ENCODE data around the gene SIRPA.

SIRPA gene

GRCh38 chr20:1868856-1869255, 26.4 kb upstream of the SIRPA start:
- in situ Hi-C loops (cut with HindIII; ENCODE audit: low sequenced_read_pairs) = no loop called here

- in situ Hi-C loops (cut with HindIII; ENCODE audit: low sequenced_read_pairs) = no loop called here
Observed at GRCh38 chr20:1870323-1870722, 24.9 kb upstream of the SIRPA start.

- in situ Hi-C loops (cut with HindIII; ENCODE audit: low sequenced_read_pairs) = no loop called here
Observed at GRCh38 chr20:1870792-1871550, 24.2 kb upstream of the SIRPA start.

- in situ Hi-C loops (cut with HindIII; ENCODE audit: low sequenced_read_pairs) = no loop called here
Observed at GRCh38 chr20:1871807-1872458, 23.3 kb upstream of the SIRPA start.

GRCh38 chr20:1872459-1873097, 22.6 kb upstream of the SIRPA start:
- in situ Hi-C loops (cut with HindIII; ENCODE audit: low sequenced_read_pairs) = no loop called here

GRCh38 chr20:1874450-1875182, 20.6 kb upstream of the SIRPA start:
- in situ Hi-C loops (cut with HindIII; ENCODE audit: low sequenced_read_pairs) = no loop called here

GRCh38 chr20:1875183-1875554, 20.0 kb upstream of the SIRPA start:
- in situ Hi-C loops (cut with HindIII; ENCODE audit: low sequenced_read_pairs) = no loop called here

- in situ Hi-C loops (cut with HindIII; ENCODE audit: low sequenced_read_pairs) = no loop called here
Observed at GRCh38 chr20:1875762-1876161, 19.4 kb upstream of the SIRPA start.

GRCh38 chr20:1876217-1876921, 18.8 kb upstream of the SIRPA start:
- in situ Hi-C loops (cut with HindIII; ENCODE audit: low sequenced_read_pairs) = no loop called here

GRCh38 chr20:1876975-1877608, 18.1 kb upstream of the SIRPA start:
- in situ Hi-C loops (cut with HindIII; ENCODE audit: low sequenced_read_pairs) = no loop called here

- in situ Hi-C loops (cut with HindIII; ENCODE audit: low sequenced_read_pairs) = no loop called here
Observed at GRCh38 chr20:1877609-1878200, 17.5 kb upstream of the SIRPA start.

GRCh38 chr20:1879369-1879768, 15.8 kb upstream of the SIRPA start:
- in situ Hi-C loops (cut with HindIII; ENCODE audit: low sequenced_read_pairs) = no loop called here

- in situ Hi-C loops (cut with HindIII; ENCODE audit: low sequenced_read_pairs) = no loop called here
Observed at GRCh38 chr20:1879934-1880333, 15.3 kb upstream of the SIRPA start.

- in situ Hi-C loops (cut with HindIII; ENCODE audit: low sequenced_read_pairs) = no loop called here
Observed at GRCh38 chr20:1880529-1881239, 14.5 kb upstream of the SIRPA start.

- in situ Hi-C loops (cut with HindIII; ENCODE audit: low sequenced_read_pairs) = no loop called here
Observed at GRCh38 chr20:1881240-1881835, 13.9 kb upstream of the SIRPA start.

- in situ Hi-C loops (cut with HindIII; ENCODE audit: low sequenced_read_pairs) = no loop called here
Observed at GRCh38 chr20:1882026-1882425, 13.2 kb upstream of the SIRPA start.

GRCh38 chr20:1883986-1884385, 11.2 kb upstream of the SIRPA start:
- in situ Hi-C loops (cut with HindIII; ENCODE audit: low sequenced_read_pairs) = no loop called here

GRCh38 chr20:1885254-1885653, 10.0 kb upstream of the SIRPA start:
- in situ Hi-C loops (cut with HindIII; ENCODE audit: low sequenced_read_pairs) = no loop called here
